Stimulated activated CD8-positive, alpha-beta memory T cell treated with anti-CD3 and anti-CD28 coated beads, Interleukin-4, amount 100 ng/mL, for 24 hours (primary cell): ENCODE data around the gene SELENOS.
"Not testable (repeated sequence)": the region's sequence is repeated elsewhere in the genome, so short reads cannot be mapped to it uniquely, and the experiment has no call there.

Experiments
- DNase-seq: peaks from one replicate; pipeline ENCODE4 v3.0.0-alpha.2; 2020; ENCODE audit warnings: low read depth

SELENOS gene

GRCh38 chr15:101309436-101310160 lies 32.3 kb upstream of the SELENOS start:
- DNase-seq, result no peak

GRCh38 chr15:101308604-101309435 lies 31.5 kb upstream of the SELENOS start:
- no peak for DNase-seq

GRCh38 chr15:101307897-101308603 lies 30.8 kb upstream of the SELENOS start:
- DNase-seq, result no peak

- DNase-seq, result no peak
Measured at GRCh38 chr15:101307048-101307896, 30.0 kb upstream of the SELENOS start.

GRCh38 chr15:101306341-101307047 lies 29.2 kb upstream of the SELENOS start:
- no peak for DNase-seq

GRCh38 chr15:101305820-101306255 lies 28.6 kb upstream of the SELENOS start:
- DNase-seq, result no peak

- DNase-seq, result no peak
Measured at GRCh38 chr15:101303408-101303807, 26.1 kb upstream of the SELENOS start.

GRCh38 chr15:101296418-101297405 lies 19.4 kb upstream of the SELENOS start:
- no peak for DNase-seq

GRCh38 chr15:101295607-101296161 lies 18.4 kb upstream of the SELENOS start:
- no peak for DNase-seq

GRCh38 chr15:101294731-101295606 lies 17.7 kb upstream of the SELENOS start, which contains the start of gene SNRPA1:
Gene SNRPA1 (minus strand): TSS chr15:101295248. CDS start chr15:101295178, 70 bp downstream.
- DNase-seq, result peak; percentile 97

- DNase-seq, result no peak
Measured at GRCh38 chr15:101293122-101293521, 15.8 kb upstream of the SELENOS start.

GRCh38 chr15:101288905-101289513 lies 11.7 kb upstream of the SELENOS start:
- no peak for DNase-seq

GRCh38 chr15:101287342-101287741 lies 10.1 kb upstream of the SELENOS start:
- DNase-seq, result not testable (repeated sequence)

GRCh38 chr15:101286471-101287114 lies 9.3 kb upstream of the SELENOS start:
- DNase-seq, result no peak

GRCh38 chr15:101283931-101284330 lies 6.6 kb upstream of the SELENOS start:
- no peak for DNase-seq

- no peak for DNase-seq
Measured at GRCh38 chr15:101280007-101280406, 2.7 kb upstream of the SELENOS start.

- no peak for DNase-seq
Measured at GRCh38 chr15:101277943-101278564, 769 bp upstream of the SELENOS start.
